LNCaP clone FGC (cell line): ENCODE measurements around the gene C1orf74.
A peak's percentile ranks its signal among the peaks of the same experiment; 100 is the strongest.
"Not testable (repeated sequence)": the region's sequence is repeated elsewhere in the genome, so short reads cannot be mapped to it uniquely, and the experiment has no call there.

Experiments
- DNase-seq: peaks from one replicate; pipeline ENCODE4 v3.0.0-alpha.2; 2011; ENCODE audit warnings: low read depth
- H3K4me3 ChIP-seq: 2 replicates; pipeline ENCODE4 v1.5.1; 2011; ENCODE audit warnings: mild to moderate bottlenecking, low read depth, low read length, control low read depth
- CTCF ChIP-seq: IDR thresholded peaks from 2 replicates; pipeline ENCODE4 v1.5.1; 2012; ENCODE audit warnings: mild to moderate bottlenecking; ENCODE audit not compliant: control insufficient read depth, insufficient read depth; ENCODE audit errors: extremely low read depth

C1orf74 gene

GRCh38 chr1:209797978-209798639 lies 13.8 kb upstream of the C1orf74 start:
- no peak for DNase-seq
- TF ChIP-seq CTCF, result no peak
- no peak overlapping the region for H3K4me3 ChIP-seq

GRCh38 chr1:209793711-209794110 lies 9.4 kb upstream of the C1orf74 start:
- DNase-seq, H3K4me3 ChIP-seq: not testable (repeated sequence)

GRCh38 chr1:209791920-209792319 lies 7.6 kb upstream of the C1orf74 start:
- DNase-seq, result no peak

GRCh38 chr1:209790286-209791193 lies 6.2 kb upstream of the C1orf74 start:
- DNase-seq, result no peak
- no peak overlapping the region for H3K4me3 ChIP-seq
- no peak for TF ChIP-seq CTCF

More at GRCh38 chr1:209791920-209792319, 7.6 kb upstream of the C1orf74 start:
- no peak for TF ChIP-seq CTCF
- no peak overlapping the region for H3K4me3 ChIP-seq

- no peak for TF ChIP-seq CTCF
Observed at GRCh38 chr1:209789245-209789644, 4.9 kb upstream of the C1orf74 start.

GRCh38 chr1:209787551-209787950 lies 3.2 kb upstream of the C1orf74 start:
- no peak for TF ChIP-seq CTCF
- DNase-seq, result peak; percentile 96
- peak overlapping the region; percentile 33 for H3K4me3 ChIP-seq

More at GRCh38 chr1:209789245-209789644, 4.9 kb upstream of the C1orf74 start:
- DNase-seq, result no peak
- no peak overlapping the region for H3K4me3 ChIP-seq

- no peak for TF ChIP-seq CTCF
- no peak for DNase-seq
- H3K4me3 ChIP-seq, result no peak overlapping the region
Observed at GRCh38 chr1:209786146-209786545, 1.8 kb upstream of the C1orf74 start.
